Mesendoderm (in vitro differentiated cells): ENCODE data around the gene OAS1. TPM values are rescaled to one million over a fixed set of nuclear protein-coding genes. Genes with fewer than 3 reads are reported as not detected.

Experiments used
- DNase-seq: peaks from one replicate; pipeline ENCODE4 v3.0.0; 2013
- H2AK5ac ChIP-seq: 2 replicates; pipeline ENCODE4 v1.6.1; 2013; ENCODE audit warnings: low read length, inconsistent platforms
- H2BK120ac ChIP-seq: 2 replicates; pipeline ENCODE4 v1.6.1; 2013; ENCODE audit warnings: low read depth, mild to moderate bottlenecking, low read length, moderate library complexity, mixed read lengths
- H2BK15ac ChIP-seq: replicated peaks from 2 replicates; pipeline ENCODE4 v1.6.1; 2013; ENCODE audit warnings: low read depth, mild to moderate bottlenecking, moderate library complexity
- H2BK5ac ChIP-seq: 2 replicates; pipeline ENCODE4 v1.6.1; 2013; ENCODE audit warnings: low read length, inconsistent platforms
- H3K18ac ChIP-seq: 2 replicates; pipeline ENCODE4 v1.6.1; 2013; ENCODE audit warnings: mild to moderate bottlenecking, low read length, mixed read lengths
- H3K23ac ChIP-seq: one replicate; pipeline ENCODE4 v1.6.1; 2013; ENCODE audit warnings: low read length
- H3K27ac ChIP-seq: 2 replicates; pipeline ENCODE4 v1.5.1; 2013; ENCODE audit warnings: low read depth, mild to moderate bottlenecking, inconsistent platforms, low read length, moderate library complexity
- H3K27me3 ChIP-seq: 2 replicates; pipeline ENCODE4 v1.6.1; 2013; ENCODE audit warnings: low read length, control low read depth, mild to moderate bottlenecking, inconsistent platforms; ENCODE audit not compliant: insufficient read depth, poor library complexity
- H3K36me3 ChIP-seq: 2 replicates; pipeline ENCODE4 v1.6.1; 2013; ENCODE audit warnings: low read length, inconsistent platforms; ENCODE audit not compliant: control insufficient read depth, insufficient read depth
- H3K4ac ChIP-seq: one replicate; pipeline ENCODE4 v1.6.1; 2013; ENCODE audit warnings: low read depth, mild to moderate bottlenecking, low read length, moderate library complexity
- H3K4me1 ChIP-seq: 2 replicates; pipeline ENCODE4 v1.6.1; 2013; ENCODE audit warnings: low read depth, low read length, inconsistent platforms; ENCODE audit not compliant: control insufficient read depth
- H3K4me2 ChIP-seq: 2 replicates; pipeline ENCODE4 v1.6.1; 2013; ENCODE audit warnings: low read length
- H3K4me3 ChIP-seq: 2 replicates; pipeline ENCODE4 v1.5.1; 2013; ENCODE audit warnings: mild to moderate bottlenecking, low read length
- H3K56ac ChIP-seq: one replicate; pipeline ENCODE4 v1.6.1; 2013; ENCODE audit warnings: low read length
- H3K79me1 ChIP-seq: 2 replicates; pipeline ENCODE4 v1.6.1; 2013; ENCODE audit warnings: low read length, inconsistent platforms
- H3K79me2 ChIP-seq: 2 replicates; pipeline ENCODE4 v1.6.1; 2013; ENCODE audit warnings: mild to moderate bottlenecking, low read length; ENCODE audit not compliant: control insufficient read depth, insufficient read depth
- H3K9ac ChIP-seq: 2 replicates; pipeline ENCODE4 v1.6.1; 2013; ENCODE audit warnings: low read length, inconsistent platforms
- H4K5ac ChIP-seq: one replicate; pipeline ENCODE4 v1.6.1; 2013; ENCODE audit warnings: low read length
- H4K8ac ChIP-seq: one replicate; pipeline ENCODE4 v1.6.1; 2013; ENCODE audit warnings: low read depth, mild to moderate bottlenecking, control low read depth, low read length, moderate library complexity
- WGBS: extraction: QIAGEN DNeasy Blood & Tissue Kit; methylation state at CpG from one replicate; pipeline ENCODE4 v1.1.7; 2013; ENCODE audit warnings: low lambda C conversion rate, missing lambda C conversion rate; ENCODE audit not compliant: insufficient coverage; ENCODE audit errors: extremely low coverage; 5-methylcytosine and 5-hydroxymethylcytosine counted together
- polyA plus RNA-seq, 2 experiments: library from polyadenylated mRNA; stranded (reverse); fragments of 200-250 nt; gene quantifications; one replicate each; pipeline ENCODE4 v1.2.3, GENCODE V29; 2013

The OAS1 gene
- polyA plus RNA-seq (2013, experiment 1 of 2): 0.03 TPM
- 0.04 TPM for polyA plus RNA-seq (2013, experiment 2 of 2)

GRCh38 chr12:112906712-112907414 lies at the start of gene OAS1:
Gene OAS1 (plus strand): TSS chr12:112906962. CDS start chr12:112907040, 78 bp downstream.
- Histone ChIP-seq H4K5ac (no peak within 1 kb of the TSS), H2BK5ac (no peak within 1 kb of the TSS), H3K9ac (no peak within 1 kb of the TSS), H3K23ac (no peak within 1 kb of the TSS), H3K4me1 (no peaks in the 10 kb centered on the region), H3K4ac (no peak within 1 kb of the TSS), H2AK5ac (no peak within 1 kb of the TSS), H3K4me2 (no peak within 1 kb of the TSS), H3K4me3 (no peak within 1 kb of the TSS), H3K27ac (no peak within 1 kb of the TSS), H3K27me3 (no peaks in the 10 kb centered on the region), H3K56ac (peak within 1 kb of the TSS; percentile 47), H3K18ac (no peak within 1 kb of the TSS), H3K79me1 (no peaks in the 10 kb centered on the region), H3K36me3 (no peaks in the 10 kb centered on the region), H2BK15ac (no peak within 1 kb of the TSS), H4K8ac (no peak within 1 kb of the TSS), H2BK120ac (no peak within 1 kb of the TSS), H3K79me2 (no peaks in the 10 kb centered on the region)
- WGBS: no CpG with 5 or more reads among the region's 4 CpGs
- DNase-seq: peak; percentile 51

GRCh38 chr12:112859291-112859690 lies 47.5 kb upstream of the OAS1 start:
- H3K4me3 ChIP-seq: no peak overlapping the region
- no peaks in the 10 kb centered on the region for H3K79me1 ChIP-seq
- H3K4me2 ChIP-seq: no peak overlapping the region
- H2BK15ac ChIP-seq: no peak overlapping the region
- no peak overlapping the region for H3K18ac ChIP-seq
- no peaks in the 10 kb centered on the region for H3K27me3 ChIP-seq
- H2BK5ac ChIP-seq: no peak overlapping the region
- H3K36me3 ChIP-seq: no peaks in the 10 kb centered on the region
- H3K9ac ChIP-seq: no peak overlapping the region
- H3K56ac ChIP-seq: no peak overlapping the region
- H3K27ac ChIP-seq: no peak overlapping the region
- no peak overlapping the region for H3K4ac ChIP-seq
- no CpG with 5 or more reads among the region's 3 CpGs for WGBS
- H3K23ac ChIP-seq: no peak overlapping the region
- H2BK120ac ChIP-seq: no peak overlapping the region
- H3K79me2 ChIP-seq: no peaks in the 10 kb centered on the region
- no peak for DNase-seq
- no peaks in the 10 kb centered on the region for H3K4me1 ChIP-seq
- no peak overlapping the region for H2AK5ac ChIP-seq
- H4K5ac ChIP-seq: no peak overlapping the region
- no peak overlapping the region for H4K8ac ChIP-seq

- Histone ChIP-seq H3K27me3 (no peaks in the 10 kb centered on the region), H3K4ac (no peak overlapping the region), H4K5ac (no peak overlapping the region), H3K27ac (no peak overlapping the region), H2BK5ac (peak overlapping the region; percentile 78), H3K9ac (peak overlapping the region; percentile 9), H2BK120ac (no peak overlapping the region), H3K4me3 (no peak overlapping the region), H2AK5ac (no peak overlapping the region), H3K56ac (peak overlapping the region; percentile 67), H3K23ac (no peak overlapping the region), H4K8ac (no peak overlapping the region), H2BK15ac (no peak overlapping the region), H3K79me2 (no peaks in the 10 kb centered on the region), H3K18ac (no peak overlapping the region), H3K36me3 (no peaks in the 10 kb centered on the region), H3K4me1 (no peaks in the 10 kb centered on the region), H3K4me2 (no peak overlapping the region), H3K79me1 (no peaks in the 10 kb centered on the region)
- no CpG with 5 or more reads among the region's 5 CpGs for WGBS
- peak; percentile 67 for DNase-seq
These were observed 46.6 kb upstream of the OAS1 start for GRCh38 chr12:112860181-112860580.

GRCh38 chr12:112861284-112861683 lies 45.5 kb upstream of the OAS1 start:
- H4K8ac ChIP-seq: no peak overlapping the region
- H3K9ac ChIP-seq: no peak overlapping the region
- no peak for DNase-seq
- no peak overlapping the region for H2BK5ac ChIP-seq
- no peak overlapping the region for H2BK15ac ChIP-seq
- no peak overlapping the region for H2AK5ac ChIP-seq
- H3K4me3 ChIP-seq: no peak overlapping the region
- no peak overlapping the region for H3K27ac ChIP-seq
- H3K4me1 ChIP-seq: no peaks in the 10 kb centered on the region
- no peak overlapping the region for H3K18ac ChIP-seq
- H3K23ac ChIP-seq: no peak overlapping the region
- no peaks in the 10 kb centered on the region for H3K27me3 ChIP-seq
- H3K79me1 ChIP-seq: no peaks in the 10 kb centered on the region
- H3K4ac ChIP-seq: no peak overlapping the region
- H4K5ac ChIP-seq: no peak overlapping the region
- WGBS: no CpG with 5 or more reads among the region's 7 CpGs
- H3K79me2 ChIP-seq: no peaks in the 10 kb centered on the region
- H3K4me2 ChIP-seq: no peak overlapping the region
- no peak overlapping the region for H3K56ac ChIP-seq
- no peaks in the 10 kb centered on the region for H3K36me3 ChIP-seq
- no peak overlapping the region for H2BK120ac ChIP-seq

GRCh38 chr12:112862636-112863290 lies 44.0 kb upstream of the OAS1 start:
- Histone ChIP-seq H3K56ac (no peak overlapping the region), H3K4me3 (no peak overlapping the region), H4K5ac (no peak overlapping the region), H4K8ac (no peak overlapping the region), H3K27me3 (no peaks in the 10 kb centered on the region), H2BK5ac (no peak overlapping the region), H3K18ac (no peak overlapping the region), H3K27ac (no peak overlapping the region), H3K9ac (no peak overlapping the region), H2AK5ac (no peak overlapping the region), H3K79me1 (no peaks in the 10 kb centered on the region), H3K4ac (no peak overlapping the region), H3K4me2 (no peak overlapping the region), H3K36me3 (no peaks in the 10 kb centered on the region), H3K23ac (no peak overlapping the region), H2BK120ac (no peak overlapping the region), H3K4me1 (no peaks in the 10 kb centered on the region), H3K79me2 (no peaks in the 10 kb centered on the region), H2BK15ac (no peak overlapping the region)
- no peak for DNase-seq
- no CpG with 5 or more reads among the region's 11 CpGs for WGBS
